Chondrocyte (in vitro differentiated cells): ENCODE results near the gene SMAD3. TPM values are rescaled to one million over a fixed set of nuclear protein-coding genes. Genes with fewer than 3 reads are reported as not detected.

Experiments
- DNase-seq: peaks from one replicate; pipeline ENCODE4 v3.0.0; 2021; ENCODE audit warnings: mixed read lengths, low spot score
- H3K27ac Mint-ChIP-seq: one replicate; pipeline ENCODE4 v1.8.0; 2021; ENCODE audit warnings: mild to moderate bottlenecking, moderate library complexity, mixed read lengths; ENCODE audit not compliant: unreplicated experiment
- H3K27me3 Mint-ChIP-seq: 2 replicates; pipeline ENCODE4 v1.8.0; 2021; ENCODE audit warnings: low read depth, mixed read lengths
- H3K36me3 Mint-ChIP-seq: 2 replicates; pipeline ENCODE4 v1.8.0; 2021; ENCODE audit warnings: low read depth, mixed read lengths
- H3K4me1 Mint-ChIP-seq: 2 replicates; pipeline ENCODE4 v1.8.0; 2021; ENCODE audit warnings: low read depth, mild to moderate bottlenecking, mixed read lengths
- H3K4me3 Mint-ChIP-seq: one replicate; pipeline ENCODE4 v1.8.0; 2021; ENCODE audit warnings: mild to moderate bottlenecking, moderate library complexity, mixed read lengths; ENCODE audit not compliant: unreplicated experiment
- H3K9me3 Mint-ChIP-seq: 2 replicates; pipeline ENCODE4 v1.8.0; 2021; ENCODE audit warnings: low read depth, mixed read lengths
- CTCF ChIP-seq: fragments of 200-600 bp; sonication (generic); IDR thresholded peaks from 2 replicates; pipeline ENCODE4 v1.5.0; 2021; ENCODE audit warnings: antibody characterized with exemption, mild to moderate bottlenecking, moderate library complexity
- total RNA-seq: library from RNA; stranded (reverse); gene quantifications from 3 replicates; pipeline ENCODE4 v1.2.1, GENCODE V29; 2021

Gene SMAD3
- total RNA-seq, 1 donor from 2014 or later, result 23.2 TPM

GRCh38 chr15:67107014-67107812, 41.8 kb downstream of the SMAD3 start:
- Mint-ChIP-seq H3K27ac (peak overlapping the region; percentile 98), H3K4me1 (peaks cover 71% of the 10 kb centered on the region), H3K4me3 (no peak overlapping the region), H3K9me3 (peaks cover 9% of the 10 kb centered on the region), H3K27me3 (no peaks in the 10 kb centered on the region), H3K36me3 (peaks cover 2% of the 10 kb centered on the region)
- no peak for TF ChIP-seq CTCF
- no peak for DNase-seq

DNA sequence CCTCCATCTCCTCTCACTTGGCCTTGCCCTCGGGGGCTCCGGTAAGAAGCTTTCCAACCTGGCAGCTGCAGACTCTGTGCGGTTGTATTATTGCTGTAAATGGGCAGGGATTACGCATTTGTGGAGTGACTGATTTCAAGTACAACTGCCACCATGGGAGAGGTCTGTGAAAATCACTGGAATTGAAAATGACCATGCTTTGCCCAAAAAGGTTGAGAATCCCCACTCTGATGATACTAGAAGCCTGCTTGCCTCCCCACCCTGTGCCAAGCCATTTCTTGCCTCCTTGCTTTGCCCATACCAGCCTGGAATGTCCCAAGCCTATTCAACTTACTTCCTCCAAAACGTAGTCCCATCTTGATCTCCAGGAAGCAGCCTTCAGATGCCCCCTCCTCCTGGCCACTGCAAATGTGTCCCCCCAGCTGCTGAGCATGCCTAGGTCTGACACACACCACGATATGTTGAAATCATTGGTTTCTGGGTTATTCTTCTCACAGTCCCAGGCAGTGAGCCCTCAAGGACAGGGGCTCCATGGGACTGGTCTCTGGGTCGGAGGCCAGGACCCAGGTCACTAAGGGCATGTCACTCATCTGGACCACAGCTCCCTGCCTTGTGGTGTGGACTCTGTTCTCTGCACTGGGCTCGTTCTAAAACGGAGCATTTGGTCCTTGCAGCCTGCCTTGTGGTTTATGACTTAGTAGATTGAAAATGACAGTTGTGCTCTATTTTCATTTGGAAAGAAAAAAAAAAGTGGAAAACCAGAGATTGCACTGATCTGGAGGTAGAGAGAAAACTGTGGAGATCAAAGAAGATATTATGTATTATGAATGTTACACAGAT, 42.9 kb downstream of the SMAD3 start:
- no peaks in the 10 kb centered on the region for H3K27me3 Mint-ChIP-seq
- H3K27ac Mint-ChIP-seq, result peak overlapping the region; percentile 77
- H3K4me3 Mint-ChIP-seq, result no peak overlapping the region
- H3K9me3 Mint-ChIP-seq, result peaks cover 9% of the 10 kb centered on the region
- peaks cover 71% of the 10 kb centered on the region for H3K4me1 Mint-ChIP-seq
- no peak for DNase-seq
- peaks cover 3% of the 10 kb centered on the region for H3K36me3 Mint-ChIP-seq
- no peak for TF ChIP-seq CTCF

- DNase-seq, result no peak
- no peaks in the 10 kb centered on the region for H3K27me3 Mint-ChIP-seq
Observed at GRCh38 chr15:67109141-67110034, 44.0 kb downstream of the SMAD3 start.

GRCh38 chr15:67110361-67110781, 45.0 kb downstream of the SMAD3 start:
- Mint-ChIP-seq H3K36me3 (peaks cover 3% of the 10 kb centered on the region), H3K4me3 (no peak overlapping the region), H3K27me3 (no peaks in the 10 kb centered on the region), H3K4me1 (peaks cover 68% of the 10 kb centered on the region), H3K27ac (peak overlapping the region; percentile 93), H3K9me3 (peaks cover 9% of the 10 kb centered on the region)
- no peak for DNase-seq
- no peak for TF ChIP-seq CTCF

More at GRCh38 chr15:67109141-67110034, 44.0 kb downstream of the SMAD3 start:
- no peak for TF ChIP-seq CTCF
- Mint-ChIP-seq H3K36me3 (peaks cover 3% of the 10 kb centered on the region), H3K4me3 (peak overlapping the region; percentile 10), H3K9me3 (peaks cover 9% of the 10 kb centered on the region), H3K4me1 (peaks cover 68% of the 10 kb centered on the region), H3K27ac (peak overlapping the region; percentile 93)
